ENCODE results near the gene SLC44A3. TPM values are rescaled to one million over a fixed set of nuclear protein-coding genes. Genes with fewer than 3 reads are reported as not detected.

SLC44A3 gene
- total RNA-seq, 1 donor: 0.10 TPM

DNA sequence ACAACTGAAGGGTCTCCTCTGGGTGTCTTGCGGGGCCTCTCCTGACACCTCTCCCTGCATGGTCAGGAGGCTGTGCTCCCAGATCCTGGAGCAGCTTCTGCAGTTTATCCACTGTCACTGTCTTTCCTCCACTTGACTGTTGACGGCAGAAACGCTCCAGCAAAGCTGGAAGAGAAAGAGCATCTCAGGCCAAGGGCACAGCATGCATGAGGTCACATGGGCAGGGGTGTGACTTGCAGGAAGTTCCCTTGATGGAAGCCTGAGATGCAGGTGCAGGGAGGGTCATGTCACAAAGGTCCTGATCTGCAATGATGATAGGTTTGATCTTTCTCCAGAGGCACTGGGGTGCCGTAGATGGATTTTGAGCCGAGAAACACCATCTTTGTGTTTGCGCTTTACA, 23.3 kb downstream of the SLC44A3 start:
- H3K27me3 ChIP-seq (ENCODE audit: insufficient read depth, low read length): no peaks in the 10 kb centered on the region
- H3K9me3 ChIP-seq (ENCODE audit: low read depth, low read length): no peaks in the 10 kb centered on the region
- H3K4me3 ChIP-seq (ENCODE audit: low read length): no peak overlapping the region
- no peaks in the 10 kb centered on the region for H3K4me1 ChIP-seq (ENCODE audit: insufficient read depth, low read length)

DNA sequence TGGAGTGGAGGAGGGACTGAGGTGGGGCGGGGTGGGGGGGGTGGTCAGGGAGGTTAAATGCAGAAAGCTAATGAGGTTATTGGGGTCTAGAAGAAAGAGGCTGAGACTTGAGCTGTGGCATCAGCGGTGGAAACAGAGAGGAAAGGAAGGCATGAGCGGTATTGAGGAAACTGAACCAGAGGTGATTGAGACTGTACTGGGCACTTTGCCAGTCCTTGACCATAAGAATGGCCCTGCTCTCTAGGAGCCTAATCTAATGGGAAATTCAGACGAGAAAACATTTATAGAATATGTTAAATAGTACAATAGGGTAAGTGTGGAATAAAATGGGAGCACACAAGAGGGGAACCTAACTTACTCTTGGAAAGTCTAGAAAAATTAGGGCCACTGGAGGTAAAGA, 23.7 kb downstream of the SLC44A3 start:
- no peak overlapping the region for H3K4me3 ChIP-seq (ENCODE audit: low read length)
- no peaks in the 10 kb centered on the region for H3K9me3 ChIP-seq (ENCODE audit: low read depth, low read length)

DNA sequence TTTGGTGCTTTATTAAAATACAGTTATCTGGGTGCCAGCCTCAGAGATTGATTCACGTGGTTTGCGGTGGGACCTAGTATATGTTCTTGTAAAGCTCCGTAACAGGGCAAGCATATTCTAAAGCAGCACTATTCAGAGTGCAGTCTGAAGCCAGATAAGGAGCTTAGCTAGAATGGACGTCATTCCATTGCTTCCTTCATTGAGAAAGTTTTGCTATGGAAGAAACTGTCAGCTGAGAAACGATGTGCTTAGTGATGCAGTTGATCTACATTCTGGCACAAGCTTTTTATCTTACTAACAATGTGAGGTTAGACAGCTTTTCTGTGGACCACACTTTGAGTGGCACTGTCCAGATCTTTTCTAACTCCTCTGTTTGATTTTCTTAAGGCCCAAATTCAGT, 26.2 kb downstream of the SLC44A3 start:
- Histone ChIP-seq H3K4me1 (ENCODE audit: insufficient read depth, low read length) (no peaks in the 10 kb centered on the region), H3K4me3 (ENCODE audit: low read length) (no peak overlapping the region), H3K9me3 (ENCODE audit: low read depth, low read length) (no peaks in the 10 kb centered on the region), H3K27me3 (ENCODE audit: insufficient read depth, low read length) (no peaks in the 10 kb centered on the region)

More for the DNA sequence above, 23.7 kb downstream of the SLC44A3 start:
- H3K4me1 ChIP-seq (ENCODE audit: insufficient read depth, low read length): no peaks in the 10 kb centered on the region
- no peaks in the 10 kb centered on the region for H3K27me3 ChIP-seq (ENCODE audit: insufficient read depth, low read length)

DNA sequence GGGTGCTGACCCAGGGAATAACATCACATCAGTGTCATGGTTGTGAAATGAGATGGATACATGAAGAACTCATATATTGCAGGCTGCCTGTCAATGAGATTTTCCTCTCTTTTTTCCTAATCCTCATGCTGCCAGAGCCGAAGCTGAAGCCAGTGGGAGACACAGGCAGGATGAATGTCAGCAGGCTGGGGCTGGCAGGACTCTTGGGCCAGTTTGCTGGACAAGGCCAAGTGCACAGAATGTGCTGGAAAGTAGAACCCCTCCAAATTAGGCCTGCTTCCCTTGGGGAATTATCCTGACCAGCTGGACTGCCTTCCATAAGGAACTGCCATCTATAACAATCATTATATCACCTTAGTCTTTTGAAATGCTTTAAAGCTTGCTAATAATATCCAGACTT, 31.4 kb downstream of the SLC44A3 start:
- H3K4me3 ChIP-seq (ENCODE audit: low read length): no peak overlapping the region

DNA sequence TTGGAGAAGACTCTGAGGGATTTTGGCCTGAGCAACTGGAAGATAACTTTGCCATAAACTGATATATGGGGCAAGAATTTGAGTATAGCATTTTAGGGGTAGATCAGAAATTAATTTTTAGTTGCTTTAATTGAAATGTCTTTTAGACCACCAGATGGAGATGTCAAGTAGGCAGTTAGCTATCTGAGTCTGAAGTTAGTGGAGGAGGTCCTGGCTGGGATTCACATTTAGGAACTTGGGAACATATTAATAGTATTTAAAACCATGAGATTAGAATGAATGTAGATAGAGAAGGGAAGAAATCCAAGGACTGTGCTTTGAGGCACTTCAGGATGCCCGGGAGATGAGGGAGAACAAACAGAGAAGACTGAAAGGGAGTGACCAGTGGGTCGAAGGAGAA, 32.6 kb downstream of the SLC44A3 start:
- no peaks in the 10 kb centered on the region for H3K27me3 ChIP-seq (ENCODE audit: insufficient read depth, low read length)
- H3K9me3 ChIP-seq (ENCODE audit: low read depth, low read length): no peaks in the 10 kb centered on the region
- no peak overlapping the region for H3K4me3 ChIP-seq (ENCODE audit: low read length)
- H3K4me1 ChIP-seq (ENCODE audit: insufficient read depth, low read length): no peaks in the 10 kb centered on the region

More for the DNA sequence above, 31.4 kb downstream of the SLC44A3 start:
- Histone ChIP-seq H3K9me3 (ENCODE audit: low read depth, low read length) (no peaks in the 10 kb centered on the region), H3K4me1 (ENCODE audit: insufficient read depth, low read length) (no peaks in the 10 kb centered on the region), H3K27me3 (ENCODE audit: insufficient read depth, low read length) (no peaks in the 10 kb centered on the region)

DNA sequence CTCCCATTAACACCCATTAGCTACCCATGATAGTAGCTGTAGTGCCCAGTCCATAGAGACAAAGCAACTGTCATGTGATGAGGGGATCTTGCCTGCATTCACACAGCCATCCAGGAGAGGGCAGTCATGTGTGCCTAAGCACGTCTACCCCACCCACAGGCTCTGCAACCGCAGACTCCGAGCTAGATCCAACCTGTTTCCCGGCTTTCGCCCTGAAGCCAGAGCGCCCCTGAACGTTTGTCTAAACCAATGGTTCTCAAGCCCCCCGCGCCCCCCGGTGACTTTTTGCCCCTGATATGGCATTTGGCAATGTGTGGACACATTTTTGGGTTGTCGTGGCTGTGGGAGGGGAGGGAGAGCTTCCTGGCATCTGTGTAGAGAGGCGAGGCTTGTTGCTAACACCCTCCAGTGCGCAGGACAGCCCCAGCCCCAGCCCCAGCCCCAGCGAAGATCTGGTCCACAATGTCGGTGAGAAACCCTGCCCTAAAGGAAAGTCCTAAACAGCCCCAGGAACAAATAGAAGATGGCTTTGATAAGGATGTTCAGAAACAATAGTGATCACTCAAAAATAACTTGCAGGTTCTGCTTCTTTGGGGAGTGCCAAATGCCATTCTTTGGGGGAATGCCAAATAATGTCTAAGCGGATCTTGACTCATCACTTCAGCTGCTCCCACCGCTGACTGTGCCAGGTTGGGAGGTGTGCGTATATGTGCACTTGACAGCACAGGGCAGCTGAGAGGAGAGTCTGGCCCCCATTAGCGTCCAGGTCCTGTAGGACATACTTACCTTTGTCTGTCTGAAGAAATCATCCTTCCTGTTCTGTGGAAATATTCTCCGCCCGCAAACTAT, 34.5 kb downstream of the SLC44A3 start:
- Histone ChIP-seq H3K27me3 (ENCODE audit: insufficient read depth, low read length) (peaks cover 3% of the 10 kb centered on the region), H3K4me3 (ENCODE audit: low read length) (peak overlapping the region; percentile 31), H3K9me3 (ENCODE audit: low read depth, low read length) (no peaks in the 10 kb centered on the region), H3K4me1 (ENCODE audit: insufficient read depth, low read length) (no peaks in the 10 kb centered on the region)

DNA sequence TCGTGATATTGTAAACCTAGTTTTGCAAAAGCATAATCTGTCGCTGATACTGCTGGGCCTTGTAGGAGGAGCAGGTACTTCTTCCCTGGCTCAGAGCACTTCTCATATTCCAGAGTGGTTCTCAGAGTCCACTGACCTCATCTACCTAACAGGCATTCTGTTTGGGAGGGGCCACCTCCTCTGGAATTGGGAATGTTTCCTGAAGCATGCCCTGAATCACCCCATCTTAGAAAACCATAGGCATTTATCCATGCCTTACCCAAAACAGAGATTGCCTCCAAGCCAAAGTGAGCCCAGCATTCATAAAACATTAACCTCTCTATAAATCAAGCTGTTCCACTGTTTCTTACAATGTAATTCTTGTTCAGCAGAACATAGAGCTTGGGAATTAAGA, 35.1 kb downstream of the SLC44A3 start:
- Histone ChIP-seq H3K4me3 (ENCODE audit: low read length) (no peak overlapping the region), H3K9me3 (ENCODE audit: low read depth, low read length) (no peaks in the 10 kb centered on the region), H3K27me3 (ENCODE audit: insufficient read depth, low read length) (peaks cover 4% of the 10 kb centered on the region), H3K4me1 (ENCODE audit: insufficient read depth, low read length) (no peaks in the 10 kb centered on the region)

DNA sequence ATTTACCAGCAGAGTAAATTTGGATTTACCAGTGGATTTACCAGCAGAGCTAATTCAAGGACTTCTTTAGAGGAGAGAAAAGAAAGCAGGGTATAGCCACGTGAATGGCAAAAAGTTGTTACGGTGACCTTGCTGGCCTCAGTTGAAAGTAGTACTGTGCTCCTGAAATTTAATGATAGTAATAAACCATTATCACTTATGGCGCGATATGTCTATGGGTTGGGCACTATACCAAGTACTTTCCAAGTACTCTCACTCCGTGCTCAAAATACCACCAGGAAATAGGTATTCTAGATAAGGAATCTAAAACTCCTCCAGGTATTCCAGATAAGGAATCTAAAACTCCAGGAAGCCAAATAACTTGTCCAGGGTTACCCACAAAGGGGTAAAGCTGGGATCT, 35.8 kb downstream of the SLC44A3 start:
- no peaks in the 10 kb centered on the region for H3K4me1 ChIP-seq (ENCODE audit: insufficient read depth, low read length)
- peaks cover 4% of the 10 kb centered on the region for H3K27me3 ChIP-seq (ENCODE audit: insufficient read depth, low read length)
- H3K9me3 ChIP-seq (ENCODE audit: low read depth, low read length): no peaks in the 10 kb centered on the region
- H3K4me3 ChIP-seq (ENCODE audit: low read length): no peak overlapping the region

DNA sequence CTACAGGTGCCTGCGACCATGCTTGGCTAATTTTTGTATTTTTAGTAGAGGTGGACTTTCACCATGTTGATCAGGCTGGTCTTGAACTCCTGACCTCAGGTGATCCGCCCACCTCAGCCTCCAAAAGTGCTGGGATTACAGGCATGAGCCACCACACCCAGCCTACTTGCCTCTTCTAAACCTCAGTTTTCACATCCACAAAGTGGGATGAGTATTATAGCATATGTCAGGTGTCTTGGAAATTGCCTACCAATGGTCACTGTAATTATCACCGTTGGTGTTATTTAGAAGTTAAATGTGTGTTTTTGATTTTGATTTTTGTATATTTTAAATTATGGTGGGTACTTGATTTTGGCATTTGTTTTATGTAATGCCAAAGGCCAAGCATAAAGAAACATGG, 36.7 kb downstream of the SLC44A3 start:
- Histone ChIP-seq H3K9me3 (ENCODE audit: low read depth, low read length) (no peaks in the 10 kb centered on the region), H3K4me1 (ENCODE audit: insufficient read depth, low read length) (no peaks in the 10 kb centered on the region), H3K27me3 (ENCODE audit: insufficient read depth, low read length) (peaks cover 4% of the 10 kb centered on the region), H3K4me3 (ENCODE audit: low read length) (no peak overlapping the region)

DNA sequence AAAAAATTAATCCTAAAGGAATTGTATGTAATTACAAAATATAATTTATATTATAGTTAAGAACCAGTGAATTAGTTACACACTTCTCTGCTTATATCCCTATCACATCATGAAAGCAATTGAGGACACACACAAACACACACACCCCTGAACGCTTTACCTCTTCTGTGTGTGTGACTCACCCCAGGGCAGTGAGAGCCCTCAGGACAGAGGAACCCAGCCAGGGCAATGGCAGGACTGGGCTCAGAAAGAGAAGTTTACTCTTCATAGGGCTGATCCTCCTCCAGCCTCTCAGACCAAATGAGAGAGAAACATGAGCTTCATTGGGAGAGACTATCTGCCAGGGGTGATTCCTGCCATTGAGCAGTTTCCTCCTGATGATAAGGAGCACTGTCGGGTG, 38.1 kb downstream of the SLC44A3 start:
- H3K27me3 ChIP-seq (ENCODE audit: insufficient read depth, low read length): peaks cover 4% of the 10 kb centered on the region
- no peak overlapping the region for H3K4me3 ChIP-seq (ENCODE audit: low read length)
- no peaks in the 10 kb centered on the region for H3K9me3 ChIP-seq (ENCODE audit: low read depth, low read length)
- H3K4me1 ChIP-seq (ENCODE audit: insufficient read depth, low read length): no peaks in the 10 kb centered on the region

DNA sequence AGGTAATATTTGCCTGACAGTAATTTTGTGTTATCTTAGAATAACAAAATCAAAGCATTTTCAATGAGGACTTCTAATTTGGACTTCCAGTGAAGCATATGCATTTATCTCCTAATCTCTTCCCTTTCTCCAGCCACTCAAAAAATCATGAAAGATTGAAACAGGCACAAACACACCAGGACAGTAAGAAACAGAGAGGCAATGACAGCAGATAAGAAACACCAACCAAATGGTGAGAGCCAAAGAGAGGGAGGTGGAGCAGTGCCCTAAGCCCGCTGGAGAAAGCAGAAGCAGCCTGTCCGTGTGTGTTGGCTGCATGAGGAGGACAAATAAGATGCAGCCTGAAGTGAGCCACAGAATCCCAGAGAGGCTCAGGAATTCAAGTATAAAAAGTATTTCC, 39.0 kb downstream of the SLC44A3 start:
- H3K9me3 ChIP-seq (ENCODE audit: low read depth, low read length): no peaks in the 10 kb centered on the region
- peaks cover 4% of the 10 kb centered on the region for H3K27me3 ChIP-seq (ENCODE audit: insufficient read depth, low read length)
- no peaks in the 10 kb centered on the region for H3K4me1 ChIP-seq (ENCODE audit: insufficient read depth, low read length)
- no peak overlapping the region for H3K4me3 ChIP-seq (ENCODE audit: low read length)

DNA sequence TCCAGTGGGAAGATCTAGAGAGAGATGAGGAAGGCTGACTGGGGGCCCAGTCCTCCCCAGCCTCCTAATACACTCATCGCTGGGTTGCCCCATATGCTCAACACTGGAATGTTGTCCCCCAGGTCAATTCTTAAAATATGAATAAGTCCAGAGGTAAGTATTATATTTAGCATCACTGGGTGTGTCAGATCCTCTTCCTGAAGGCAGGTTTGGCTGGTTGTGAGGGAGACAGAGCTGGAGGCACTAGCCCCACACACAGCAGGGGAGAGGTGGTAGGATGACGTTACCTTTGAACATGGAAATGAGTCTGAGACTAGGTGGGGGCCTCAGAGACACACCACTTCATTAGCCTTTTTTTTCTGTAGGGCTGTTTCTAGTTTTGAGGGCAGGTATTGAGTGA, 42.6 kb downstream of the SLC44A3 start:
- H3K4me3 ChIP-seq (ENCODE audit: low read length): no peak overlapping the region
- no peaks in the 10 kb centered on the region for H3K4me1 ChIP-seq (ENCODE audit: insufficient read depth, low read length)
- no peaks in the 10 kb centered on the region for H3K9me3 ChIP-seq (ENCODE audit: low read depth, low read length)
- H3K27me3 ChIP-seq (ENCODE audit: insufficient read depth, low read length): peaks cover 4% of the 10 kb centered on the region

DNA sequence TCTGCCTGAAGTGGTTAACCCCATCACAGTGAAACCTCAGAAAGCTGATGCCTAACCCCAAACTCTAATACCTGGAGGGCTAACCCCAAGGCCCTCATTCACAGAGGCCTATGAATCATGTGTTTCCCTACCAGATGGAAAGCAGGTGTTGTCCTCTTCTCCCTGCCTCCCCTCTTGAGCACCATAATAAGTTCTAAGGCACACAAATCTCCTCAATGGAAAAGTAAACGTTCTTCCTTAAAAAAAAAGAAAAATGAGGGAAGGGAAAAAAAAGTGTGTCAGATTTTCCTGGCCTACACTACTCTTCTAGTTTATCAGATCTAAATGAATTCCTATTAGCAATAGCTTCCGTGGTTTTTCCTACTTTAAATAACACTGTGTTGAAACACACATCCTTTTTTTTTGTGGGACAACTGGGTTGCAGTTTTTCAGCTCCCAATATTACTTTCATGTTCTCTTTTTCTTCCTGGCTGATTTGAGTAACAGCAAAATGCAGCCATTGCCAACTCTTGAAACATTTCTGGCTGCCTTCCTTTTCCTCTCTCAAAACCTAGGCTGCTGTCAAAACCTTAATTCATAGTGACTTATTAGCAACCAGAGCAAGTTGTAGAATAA, 43.2 kb downstream of the SLC44A3 start:
- Histone ChIP-seq H3K9me3 (ENCODE audit: low read depth, low read length) (no peaks in the 10 kb centered on the region), H3K27me3 (ENCODE audit: insufficient read depth, low read length) (peaks cover 4% of the 10 kb centered on the region), H3K4me3 (ENCODE audit: low read length) (no peak overlapping the region), H3K4me1 (ENCODE audit: insufficient read depth, low read length) (no peaks in the 10 kb centered on the region)

DNA sequence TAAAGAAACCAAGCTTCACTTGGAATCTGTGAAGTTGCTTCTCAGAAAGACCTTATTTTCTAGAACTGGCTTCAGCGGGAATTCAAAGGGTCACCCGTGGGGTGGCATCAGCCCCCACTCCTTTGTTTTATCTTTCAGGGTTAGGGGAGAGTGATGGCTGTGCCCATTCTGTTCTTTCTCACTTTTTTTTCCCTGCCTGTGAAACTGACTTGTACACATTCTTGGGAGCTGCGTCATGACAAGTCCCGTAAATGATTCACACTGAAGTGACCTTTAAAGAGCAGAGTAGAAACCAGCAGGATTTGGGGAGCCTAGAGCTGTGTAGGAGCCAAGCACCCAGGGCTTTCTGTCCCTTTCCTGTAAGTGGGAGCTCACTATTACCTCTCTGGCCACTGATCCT, 43.8 kb downstream of the SLC44A3 start:
- H3K4me3 ChIP-seq (ENCODE audit: low read length): no peak overlapping the region
- no peaks in the 10 kb centered on the region for H3K4me1 ChIP-seq (ENCODE audit: insufficient read depth, low read length)
- H3K9me3 ChIP-seq (ENCODE audit: low read depth, low read length): no peaks in the 10 kb centered on the region
- H3K27me3 ChIP-seq (ENCODE audit: insufficient read depth, low read length): peaks cover 4% of the 10 kb centered on the region

DNA sequence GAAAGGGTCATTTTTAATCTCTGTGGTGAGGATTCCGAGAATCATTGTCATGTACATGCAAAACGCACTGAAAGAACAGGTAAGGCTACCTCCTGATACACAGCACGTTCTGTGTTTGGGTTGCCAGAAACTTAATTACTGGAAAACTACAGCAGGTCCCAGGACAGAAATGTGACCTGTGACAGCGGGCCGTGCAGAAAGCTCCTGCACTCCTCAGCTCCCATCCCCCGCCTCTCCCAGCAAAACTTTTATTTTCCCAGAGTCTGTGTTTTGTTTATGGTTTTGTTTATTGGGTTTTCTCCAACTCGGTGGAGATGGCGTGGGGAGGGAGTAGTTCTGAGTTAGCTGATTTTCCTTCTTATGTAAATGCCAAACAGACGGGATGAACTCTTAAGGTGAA, 44.7 kb downstream of the SLC44A3 start:
- H3K9me3 ChIP-seq (ENCODE audit: low read depth, low read length): no peaks in the 10 kb centered on the region
- no peaks in the 10 kb centered on the region for H3K27me3 ChIP-seq (ENCODE audit: insufficient read depth, low read length)
- no peak overlapping the region for H3K4me3 ChIP-seq (ENCODE audit: low read length)
- H3K4me1 ChIP-seq (ENCODE audit: insufficient read depth, low read length): no peaks in the 10 kb centered on the region

DNA sequence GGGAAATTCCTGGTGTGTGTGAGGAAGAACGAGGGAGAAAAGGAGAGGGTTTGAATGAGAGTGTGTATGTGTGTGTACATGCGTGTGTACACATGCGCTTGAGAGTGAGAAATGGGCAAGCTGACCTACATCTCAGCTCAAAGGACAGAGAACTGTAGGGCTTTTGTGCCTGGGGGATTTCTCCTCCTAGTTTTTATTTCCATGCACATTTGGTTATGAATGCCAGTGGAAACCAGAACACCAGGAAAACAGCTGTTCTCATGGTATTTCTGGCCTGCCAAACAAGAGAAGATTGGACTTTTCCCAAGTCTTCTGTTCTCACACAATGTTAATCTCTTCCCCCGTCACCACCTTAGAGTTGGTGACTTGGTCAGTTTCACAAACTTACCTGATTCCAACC, 45.2 kb downstream of the SLC44A3 start:
- H3K4me3 ChIP-seq (ENCODE audit: low read length): no peak overlapping the region
- no peaks in the 10 kb centered on the region for H3K27me3 ChIP-seq (ENCODE audit: insufficient read depth, low read length)
- H3K4me1 ChIP-seq (ENCODE audit: insufficient read depth, low read length): no peaks in the 10 kb centered on the region
- no peaks in the 10 kb centered on the region for H3K9me3 ChIP-seq (ENCODE audit: low read depth, low read length)
